A549 (cell line): ENCODE measurements around the gene MAL.

Experiments used
- CEBPB ChIP-seq, 2 experiments: fragments of >200 bp in 1 of 2; sonication (Bioruptor Twin) in 1 of 2; formaldehyde crosslinking in 1 of 2; IDR thresholded peaks; 2 replicates each; pipeline ENCODE4 v1.6.1; 2012 to 2016
- CTCF ChIP-seq: fragments of >200 bp; sonication (Bioruptor Twin); formaldehyde crosslinking; IDR thresholded peaks from 3 replicates; pipeline ENCODE4 v1.5.1; 2016
- EP300 ChIP-seq, 2 experiments: fragments of >200 bp; sonication (Bioruptor Twin); formaldehyde crosslinking; IDR thresholded peaks; 2 replicates in 1 of 2; 3 replicates in 1 of 2; pipeline ENCODE4 v1.6.1; 2016 to 2017
- ESRRA ChIP-seq: fragments of 150-350 bp; IDR thresholded peaks from 2 replicates; pipeline ENCODE4 v1.6.1; 2014; ENCODE audit warnings: mild to moderate bottlenecking, low read length, borderline replicate concordance
- HMGXB4 ChIP-seq: fragments of 250-450 bp; sonication (Bioruptor Pico); IDR thresholded peaks from 2 replicates; pipeline ENCODE4 v1.5.0; 2021; ENCODE audit warnings: mild to moderate bottlenecking, moderate library complexity, borderline replicate concordance
- MYC ChIP-seq: IDR thresholded peaks from 2 replicates; pipeline ENCODE4 v1.6.1; 2012; ENCODE audit warnings: mild to moderate bottlenecking, inconsistent platforms, low read length, improper control_type of control experiment, borderline replicate concordance
- POLR2A ChIP-seq: IDR thresholded peaks from 2 replicates; pipeline ENCODE4 v1.6.1; 2012; ENCODE audit warnings: mild to moderate bottlenecking, low read length
- RNF2 ChIP-seq: fragments of 200-600 bp; sonication (generic); IDR thresholded peaks from 2 replicates; pipeline ENCODE4 v1.6.1; 2016; ENCODE audit warnings: low read depth, mild to moderate bottlenecking, antibody characterized with exemption, moderate library complexity, borderline replicate concordance
- ZFP36 ChIP-seq: fragments of 450-650 bp; IDR thresholded peaks from 2 replicates; pipeline ENCODE4 v1.6.1; 2014; ENCODE audit warnings: borderline replicate concordance; ENCODE audit not compliant: partially characterized antibody

DNA sequence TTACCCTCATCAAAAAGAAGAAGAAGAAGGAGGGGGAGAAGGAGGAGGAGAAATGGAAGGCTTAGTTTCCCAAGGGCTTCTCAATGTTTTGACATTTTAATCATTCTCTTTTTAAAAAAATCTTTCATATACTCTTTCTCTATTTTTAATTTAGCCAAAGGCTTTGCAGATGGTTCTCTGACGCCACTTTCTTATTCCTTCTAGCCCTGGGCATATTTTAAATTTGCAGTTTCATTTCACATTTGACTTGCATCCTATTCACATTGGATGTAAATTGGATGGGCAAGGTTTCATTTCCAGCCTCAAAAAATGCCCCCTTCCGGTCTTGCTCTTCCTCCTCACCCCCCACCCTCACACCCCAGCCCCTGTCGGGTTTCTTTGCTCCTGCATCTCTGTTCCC, 29.8 kb downstream of the MAL start:
- TF ChIP-seq EP300 (IDR thresholded peaks at IDR 0.05) = no peak
- no peak for TF ChIP-seq CTCF
- no peak for TF ChIP-seq HMGXB4 (CRISPR knock-in tag)
- no peak for TF ChIP-seq CEBPB (IDR thresholded peaks at IDR 0.05)
- no peak for TF ChIP-seq ZFP36
- no peak for TF ChIP-seq MYC
- TF ChIP-seq RNF2 = no peak
- TF ChIP-seq ESRRA = no peak
- TF ChIP-seq POLR2A = no peak
